Subcutaneous adipose tissue (tissue), 4 donors: ENCODE results near the gene C3orf33. TPM values are rescaled to one million over a fixed set of nuclear protein-coding genes. Genes with fewer than 3 reads are reported as not detected.

Experiments used
- total RNA-seq, 4 donors: library from RNA; depleted of rRNA; stranded (reverse); fragments of >200 nt; gene quantifications; one replicate each; pipeline ENCODE4 v1.1.0, GENCODE V29; 2016
- TF ChIP-seq, protein P1 (sequence below): fragments of 450-650 bp; IDR thresholded peaks from one replicate; pipeline ENCODE4 v1.5.1; 2016; ENCODE audit warnings: low read depth, mild to moderate bottlenecking, control low read depth, antibody characterized with exemption, moderate library complexity

C3orf33 gene
- total RNA-seq, 4 donors from 2014 or later = 2.6 to 3.4 (median 2.9) TPM; not detected in 1

- TF ChIP-seq, protein P1, sequence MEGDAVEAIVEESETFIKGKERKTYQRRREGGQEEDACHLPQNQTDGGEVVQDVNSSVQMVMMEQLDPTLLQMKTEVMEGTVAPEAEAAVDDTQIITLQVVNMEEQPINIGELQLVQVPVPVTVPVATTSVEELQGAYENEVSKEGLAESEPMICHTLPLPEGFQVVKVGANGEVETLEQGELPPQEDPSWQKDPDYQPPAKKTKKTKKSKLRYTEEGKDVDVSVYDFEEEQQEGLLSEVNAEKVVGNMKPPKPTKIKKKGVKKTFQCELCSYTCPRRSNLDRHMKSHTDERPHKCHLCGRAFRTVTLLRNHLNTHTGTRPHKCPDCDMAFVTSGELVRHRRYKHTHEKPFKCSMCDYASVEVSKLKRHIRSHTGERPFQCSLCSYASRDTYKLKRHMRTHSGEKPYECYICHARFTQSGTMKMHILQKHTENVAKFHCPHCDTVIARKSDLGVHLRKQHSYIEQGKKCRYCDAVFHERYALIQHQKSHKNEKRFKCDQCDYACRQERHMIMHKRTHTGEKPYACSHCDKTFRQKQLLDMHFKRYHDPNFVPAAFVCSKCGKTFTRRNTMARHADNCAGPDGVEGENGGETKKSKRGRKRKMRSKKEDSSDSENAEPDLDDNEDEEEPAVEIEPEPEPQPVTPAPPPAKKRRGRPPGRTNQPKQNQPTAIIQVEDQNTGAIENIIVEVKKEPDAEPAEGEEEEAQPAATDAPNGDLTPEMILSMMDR = no peak
Observed at GRCh38 chr3:155744010-155744625, 62.0 kb downstream of the C3orf33 start.

DNA sequence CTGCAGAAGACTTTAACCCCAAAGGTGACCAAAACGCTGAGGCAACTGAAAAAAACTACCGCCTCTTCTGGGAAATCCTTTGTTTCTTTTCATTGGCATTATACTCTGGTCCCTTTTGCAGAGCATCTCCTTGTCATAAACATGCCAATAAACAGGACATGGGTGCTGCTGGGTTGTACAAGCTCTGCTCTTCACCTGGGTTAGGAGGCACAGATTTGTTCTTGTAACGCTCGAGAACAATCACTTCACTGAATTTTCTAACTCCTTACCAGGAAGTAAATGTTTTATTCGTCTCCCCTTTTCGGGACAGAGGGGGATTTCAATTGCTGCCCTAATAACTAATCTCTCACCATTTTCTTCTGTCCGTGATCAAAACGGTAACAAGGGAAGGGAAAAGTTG is 62.5 kb downstream of the C3orf33 start:
- TF ChIP-seq, protein P1 = no peak

- TF ChIP-seq, protein P1 = no peak
Observed at GRCh38 chr3:155742349-155742965, 63.6 kb downstream of the C3orf33 start.

GRCh38 chr3:155741603-155742002 is 64.5 kb downstream of the C3orf33 start:
- TF ChIP-seq, protein P1 = no peak

GRCh38 chr3:155741101-155741500 is 65.0 kb downstream of the C3orf33 start:
- TF ChIP-seq, protein P1 = no peak

DNA sequence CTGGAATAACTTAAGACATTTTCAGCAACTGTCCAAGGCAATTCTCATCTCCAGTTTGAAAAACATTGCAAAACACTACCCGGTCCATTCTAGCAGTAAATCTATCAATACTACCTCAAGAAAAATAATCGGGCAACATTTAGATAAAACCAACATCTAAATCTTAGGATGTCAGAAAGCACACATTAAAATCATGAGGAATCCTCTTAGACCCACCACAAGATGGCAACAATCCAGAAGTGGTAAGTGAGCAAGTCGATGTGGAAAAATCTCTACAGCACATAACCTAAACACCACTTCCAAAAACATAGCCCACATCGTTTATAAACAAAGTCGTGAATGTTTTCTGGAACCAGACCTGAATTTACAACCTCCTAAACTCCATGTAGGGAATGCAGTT is 66.9 kb downstream of the C3orf33 start:
- TF ChIP-seq, protein P1 = no peak

DNA sequence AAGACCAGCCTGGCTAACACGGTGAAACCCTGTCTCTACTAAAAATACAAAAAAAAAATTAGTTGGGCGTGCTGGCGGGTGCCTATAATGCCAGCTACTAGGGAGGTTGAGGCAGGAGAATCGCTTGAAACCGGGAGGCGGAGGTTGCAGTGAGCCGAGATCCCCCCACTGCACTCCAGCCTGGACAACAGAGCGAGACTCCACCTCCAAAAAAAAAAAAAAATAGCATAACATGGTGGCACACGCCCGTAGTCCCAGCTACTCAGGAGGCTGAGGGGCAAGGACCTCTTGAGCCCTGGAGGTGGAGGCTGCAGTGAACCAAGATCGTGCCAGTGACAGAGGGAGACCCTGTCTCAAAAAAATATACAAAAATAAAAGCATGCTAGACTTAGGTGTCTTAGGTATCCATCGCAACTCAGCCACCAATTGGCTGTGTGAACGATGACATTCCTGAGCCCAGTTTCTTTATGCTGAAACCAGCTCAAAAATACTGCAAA is 67.5 kb downstream of the C3orf33 start:
- TF ChIP-seq, protein P1 = no peak
